HEK293T (cell line): ENCODE results near the gene PRKG1.

ENCODE experiments used
- ARNT ChIP-seq: fragments of 450-650 bp; IDR thresholded peaks from 2 replicates; pipeline ENCODE4 v1.6.1; 2017; ENCODE audit warnings: mild to moderate bottlenecking
- BHLHE40 ChIP-seq: fragments of 450-650 bp; IDR thresholded peaks from 2 replicates; pipeline ENCODE4 v1.6.1; 2016; ENCODE audit warnings: mild to moderate bottlenecking, moderate library complexity, borderline replicate concordance
- ELF4 ChIP-seq: fragments of 450-650 bp; IDR thresholded peaks from 2 replicates; pipeline ENCODE4 v1.6.1; 2017; ENCODE audit warnings: antibody characterized with exemption
- FOXA1 ChIP-seq: fragments of 450-650 bp; IDR thresholded peaks from 2 replicates; pipeline ENCODE4 v1.6.1; 2016; ENCODE audit warnings: mild to moderate bottlenecking
- FOXK2 ChIP-seq: fragments of 450-650 bp; IDR thresholded peaks from 2 replicates; pipeline ENCODE4 v1.6.1; 2016; ENCODE audit warnings: mild to moderate bottlenecking
- FOXM1 ChIP-seq: fragments of 450-650 bp; IDR thresholded peaks from 2 replicates; pipeline ENCODE4 v1.6.1; 2017; ENCODE audit warnings: mild to moderate bottlenecking, borderline replicate concordance
- L3MBTL2 ChIP-seq: fragments of 450-650 bp; conservative IDR thresholded peaks from 2 replicates; pipeline ENCODE4 v1.6.1; 2016; ENCODE audit warnings: mild to moderate bottlenecking
- LEF1 ChIP-seq: fragments of 450-650 bp; IDR thresholded peaks from 2 replicates; pipeline ENCODE4 v1.6.1; 2017; ENCODE audit warnings: mild to moderate bottlenecking, borderline replicate concordance
- SP1 ChIP-seq: fragments of 450-650 bp; IDR thresholded peaks from 2 replicates; pipeline ENCODE4 v1.6.1; 2017
- SUZ12 ChIP-seq: fragments of 450-650 bp; IDR thresholded peaks from 2 replicates; pipeline ENCODE4 v1.6.1; 2016; ENCODE audit warnings: mild to moderate bottlenecking
- TARDBP ChIP-seq: fragments of 450-650 bp; IDR thresholded peaks from 2 replicates; pipeline ENCODE4 v1.6.1; 2016
- ZNF384 ChIP-seq: fragments of 450-650 bp; IDR thresholded peaks from 2 replicates; pipeline ENCODE4 v1.6.1; 2016
- TF ChIP-seq, protein P1 (sequence below): fragments of 450-650 bp; IDR thresholded peaks from 2 replicates; pipeline ENCODE4 v1.6.1; 2016

DNA sequence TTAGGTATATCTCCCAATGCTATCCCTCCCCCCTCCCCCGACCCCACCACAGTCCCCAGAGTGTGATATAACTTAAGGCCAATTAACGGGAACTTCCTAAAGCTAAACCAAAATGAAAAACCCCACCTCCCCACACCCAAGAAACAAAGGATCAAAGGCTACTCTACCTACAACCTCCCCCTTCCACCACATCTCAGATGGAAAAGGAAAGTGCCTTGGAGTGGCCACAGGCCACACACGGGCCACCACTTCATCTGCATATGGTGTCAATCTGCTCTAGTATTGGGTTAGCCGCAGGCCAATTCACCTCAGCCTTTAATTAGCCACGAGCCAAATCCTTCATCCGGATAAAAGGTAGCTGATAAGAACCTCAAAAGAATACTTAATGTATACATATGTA is 605.6 kb downstream of the PRKG1 start:
- TF ChIP-seq ARNT = no peak
- TF ChIP-seq L3MBTL2 = no peak
- no peak for TF ChIP-seq SUZ12
- TF ChIP-seq SP1 = no peak
- TF ChIP-seq, protein P1, sequence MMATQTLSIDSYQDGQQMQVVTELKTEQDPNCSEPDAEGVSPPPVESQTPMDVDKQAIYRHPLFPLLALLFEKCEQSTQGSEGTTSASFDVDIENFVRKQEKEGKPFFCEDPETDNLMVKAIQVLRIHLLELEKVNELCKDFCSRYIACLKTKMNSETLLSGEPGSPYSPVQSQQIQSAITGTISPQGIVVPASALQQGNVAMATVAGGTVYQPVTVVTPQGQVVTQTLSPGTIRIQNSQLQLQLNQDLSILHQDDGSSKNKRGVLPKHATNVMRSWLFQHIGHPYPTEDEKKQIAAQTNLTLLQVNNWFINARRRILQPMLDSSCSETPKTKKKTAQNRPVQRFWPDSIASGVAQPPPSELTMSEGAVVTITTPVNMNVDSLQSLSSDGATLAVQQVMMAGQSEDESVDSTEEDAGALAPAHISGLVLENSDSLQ = no peak
- TF ChIP-seq FOXM1 = no peak
- TF ChIP-seq FOXK2 = no peak
- no peak for TF ChIP-seq ZNF384
- no peak for TF ChIP-seq BHLHE40
- TF ChIP-seq LEF1 = no peak
- TF ChIP-seq ELF4 = no peak
- TF ChIP-seq TARDBP = no peak
- no peak for TF ChIP-seq FOXA1
